WERI-Rb-1 (cell line): ENCODE data around the gene PRKD1.

ENCODE experiments used
- DNase-seq: peaks from one replicate; pipeline ENCODE4 v3.0.0-alpha.2; 2020
- H3K27ac ChIP-seq: fragments of 250-450 bp; sonication (Bioruptor Pico); 2 replicates; pipeline ENCODE4 v1.5.1; 2020; ENCODE audit warnings: mild to moderate bottlenecking, moderate library complexity
- H3K27me3 ChIP-seq: fragments of 250-450 bp; sonication (Bioruptor Pico); 2 replicates; pipeline ENCODE4 v1.5.1; 2021; ENCODE audit warnings: mild to moderate bottlenecking, low read depth, moderate library complexity; ENCODE audit not compliant: insufficient read depth, severe bottlenecking
- H3K36me3 ChIP-seq: fragments of 250-450 bp; sonication (Bioruptor Pico); 2 replicates; pipeline ENCODE4 v1.5.1; 2020; ENCODE audit warnings: mild to moderate bottlenecking, moderate library complexity
- H3K4me3 ChIP-seq: 2 replicates; pipeline ENCODE4 v1.5.1; 2011; ENCODE audit warnings: low read depth, mild to moderate bottlenecking, control low read depth, low read length
- H3K9me3 ChIP-seq: fragments of 250-450 bp; sonication (Bioruptor Pico); 2 replicates; pipeline ENCODE4 v1.5.1; 2021; ENCODE audit warnings: mild to moderate bottlenecking, moderate library complexity; ENCODE audit not compliant: severe bottlenecking
- TF ChIP-seq, protein P1 (sequence below): IDR thresholded peaks from 2 replicates; pipeline ENCODE4 v1.5.1; 2011; ENCODE audit warnings: low read depth, mild to moderate bottlenecking, control low read depth, inconsistent platforms, low read length

PRKD1 gene

DNA sequence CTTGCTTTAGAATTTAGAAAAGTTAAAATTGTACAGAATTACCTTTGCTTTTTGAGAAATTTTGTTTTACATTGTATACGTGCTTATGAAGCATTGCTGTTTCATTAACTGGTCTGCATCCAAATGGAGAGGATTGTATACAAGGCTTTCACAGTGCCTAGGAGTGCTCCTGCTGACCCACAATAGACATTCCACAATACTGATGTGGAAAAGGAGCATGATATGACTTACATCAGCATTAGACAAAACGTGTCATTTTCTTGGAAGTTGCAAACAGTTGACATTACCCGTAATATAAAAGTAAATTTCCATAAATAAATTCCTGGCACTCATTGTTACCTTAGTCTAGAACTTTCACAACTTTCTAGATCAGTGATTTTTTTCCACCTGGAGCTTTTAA lies 1.9 kb downstream of the PRKD1 start:
- Histone ChIP-seq H3K27me3 (no peaks in the 10 kb centered on the region), H3K27ac (no peak overlapping the region), H3K4me3 (no peak overlapping the region), H3K9me3 (no peaks in the 10 kb centered on the region), H3K36me3 (no peaks in the 10 kb centered on the region)
- no peak for DNase-seq
- TF ChIP-seq, protein P1, sequence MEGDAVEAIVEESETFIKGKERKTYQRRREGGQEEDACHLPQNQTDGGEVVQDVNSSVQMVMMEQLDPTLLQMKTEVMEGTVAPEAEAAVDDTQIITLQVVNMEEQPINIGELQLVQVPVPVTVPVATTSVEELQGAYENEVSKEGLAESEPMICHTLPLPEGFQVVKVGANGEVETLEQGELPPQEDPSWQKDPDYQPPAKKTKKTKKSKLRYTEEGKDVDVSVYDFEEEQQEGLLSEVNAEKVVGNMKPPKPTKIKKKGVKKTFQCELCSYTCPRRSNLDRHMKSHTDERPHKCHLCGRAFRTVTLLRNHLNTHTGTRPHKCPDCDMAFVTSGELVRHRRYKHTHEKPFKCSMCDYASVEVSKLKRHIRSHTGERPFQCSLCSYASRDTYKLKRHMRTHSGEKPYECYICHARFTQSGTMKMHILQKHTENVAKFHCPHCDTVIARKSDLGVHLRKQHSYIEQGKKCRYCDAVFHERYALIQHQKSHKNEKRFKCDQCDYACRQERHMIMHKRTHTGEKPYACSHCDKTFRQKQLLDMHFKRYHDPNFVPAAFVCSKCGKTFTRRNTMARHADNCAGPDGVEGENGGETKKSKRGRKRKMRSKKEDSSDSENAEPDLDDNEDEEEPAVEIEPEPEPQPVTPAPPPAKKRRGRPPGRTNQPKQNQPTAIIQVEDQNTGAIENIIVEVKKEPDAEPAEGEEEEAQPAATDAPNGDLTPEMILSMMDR: no peak

DNA sequence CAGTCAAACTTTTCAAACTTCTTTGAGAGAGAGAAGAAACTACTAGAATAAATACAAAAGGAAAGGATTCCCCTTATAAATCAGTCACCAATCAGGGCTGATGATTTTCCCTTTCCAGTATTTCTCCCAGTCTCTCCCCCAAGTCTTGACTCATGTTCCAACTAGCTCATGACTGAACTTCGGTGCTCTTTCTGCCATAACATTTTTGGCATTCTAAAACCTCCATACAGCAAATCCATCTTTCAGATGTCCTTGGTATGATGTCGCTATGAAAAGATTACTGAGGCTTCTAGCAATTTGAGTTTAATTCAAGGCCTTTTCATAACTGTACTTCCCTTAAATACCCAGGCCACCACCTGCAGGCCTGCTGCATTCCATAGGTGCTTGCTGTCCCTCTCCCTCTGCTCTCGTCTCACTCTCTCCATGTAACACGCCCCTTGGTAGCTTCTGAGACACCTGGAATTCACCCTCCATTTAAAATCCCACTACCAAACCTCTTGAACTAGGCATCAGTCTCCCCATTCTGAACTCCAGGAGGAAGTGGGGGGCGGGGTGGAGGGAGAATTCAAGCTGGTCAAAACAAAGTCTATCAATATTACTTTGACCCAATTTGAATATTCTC lies 2.4 kb downstream of the PRKD1 start:
- Histone ChIP-seq H3K9me3 (no peaks in the 10 kb centered on the region), H3K27ac (no peak overlapping the region), H3K27me3 (no peaks in the 10 kb centered on the region), H3K4me3 (no peak overlapping the region), H3K36me3 (no peaks in the 10 kb centered on the region)
- no peak for DNase-seq
- TF ChIP-seq, protein P1: no peak

DNA sequence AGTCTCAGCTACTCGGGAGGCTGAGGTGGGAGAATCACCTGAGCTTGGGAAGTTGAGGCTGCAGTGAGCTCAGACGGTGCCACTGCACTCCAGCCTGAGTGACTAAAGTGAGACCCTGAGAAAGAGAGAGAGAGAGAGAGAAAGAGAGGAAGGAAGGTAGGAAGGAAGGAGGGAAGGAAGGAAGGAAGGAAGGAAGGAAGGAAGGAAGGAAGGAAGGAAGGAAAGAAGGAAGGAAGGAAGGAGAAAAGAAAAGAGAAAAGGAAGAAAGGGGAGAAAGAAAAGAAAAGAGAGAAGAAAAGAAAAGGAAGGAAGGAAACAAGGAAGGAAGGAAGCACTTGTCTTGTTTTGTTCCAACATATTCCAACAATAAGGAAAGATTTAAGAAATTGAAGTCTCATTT lies 7.8 kb downstream of the PRKD1 start:
- Histone ChIP-seq H3K27ac (no peak overlapping the region), H3K4me3 (no peak overlapping the region), H3K9me3 (no peaks in the 10 kb centered on the region)

GRCh38 chr14:29918981-29919380 lies 8.7 kb downstream of the PRKD1 start:
- Histone ChIP-seq H3K27ac (no peak overlapping the region), H3K4me3 (no peak overlapping the region), H3K9me3 (no peaks in the 10 kb centered on the region), H3K27me3 (no peaks in the 10 kb centered on the region), H3K36me3 (no peaks in the 10 kb centered on the region)
- DNase-seq: no peak
- TF ChIP-seq, protein P1: no peak

More for the DNA sequence above, 7.8 kb downstream of the PRKD1 start:
- no peaks in the 10 kb centered on the region for H3K27me3 ChIP-seq
- no peaks in the 10 kb centered on the region for H3K36me3 ChIP-seq
- DNase-seq: no peak
- TF ChIP-seq, protein P1: no peak

GRCh38 chr14:29913566-29913965 lies 14.1 kb downstream of the PRKD1 start:
- no peaks in the 10 kb centered on the region for H3K27me3 ChIP-seq
- TF ChIP-seq, protein P1: no peak
- no peaks in the 10 kb centered on the region for H3K9me3 ChIP-seq
- H3K27ac ChIP-seq: no peak overlapping the region; the same call in 1 of the 2 replicates
- DNase-seq: no peak
- H3K4me3 ChIP-seq: no peak overlapping the region
- H3K36me3 ChIP-seq: no peaks in the 10 kb centered on the region

DNA sequence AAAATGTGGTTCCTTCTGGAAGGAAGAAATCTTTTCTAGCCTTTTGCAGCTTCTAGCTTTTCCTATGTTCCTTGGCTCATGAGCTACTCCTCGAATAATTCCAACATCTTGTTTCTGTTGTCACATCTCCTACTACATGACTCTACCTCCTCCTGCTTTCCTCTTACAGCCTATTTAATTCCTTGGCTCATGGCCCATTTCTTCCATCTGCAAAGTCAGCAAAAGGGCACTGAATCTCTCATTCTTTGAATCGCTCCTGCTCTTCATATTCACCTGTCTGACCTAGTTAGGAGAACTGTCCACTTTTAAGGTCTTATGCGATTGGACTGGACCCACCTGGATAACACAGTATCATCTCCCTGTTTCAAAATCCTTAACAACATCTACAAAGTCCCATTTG lies 15.8 kb downstream of the PRKD1 start:
- Histone ChIP-seq H3K27ac (no peak overlapping the region), H3K9me3 (no peaks in the 10 kb centered on the region), H3K4me3 (no peak overlapping the region), H3K27me3 (no peaks in the 10 kb centered on the region), H3K36me3 (no peaks in the 10 kb centered on the region)
- TF ChIP-seq, protein P1: no peak
- DNase-seq: no peak
